Femur (tissue), 1 donor: Measurements from ENCODE around the gene TMEM63A.

ENCODE experiments used
- DNase-seq: peaks from one replicate; pipeline ENCODE4 v3.0.0-alpha.2; 2017

TMEM63A gene

DNA sequence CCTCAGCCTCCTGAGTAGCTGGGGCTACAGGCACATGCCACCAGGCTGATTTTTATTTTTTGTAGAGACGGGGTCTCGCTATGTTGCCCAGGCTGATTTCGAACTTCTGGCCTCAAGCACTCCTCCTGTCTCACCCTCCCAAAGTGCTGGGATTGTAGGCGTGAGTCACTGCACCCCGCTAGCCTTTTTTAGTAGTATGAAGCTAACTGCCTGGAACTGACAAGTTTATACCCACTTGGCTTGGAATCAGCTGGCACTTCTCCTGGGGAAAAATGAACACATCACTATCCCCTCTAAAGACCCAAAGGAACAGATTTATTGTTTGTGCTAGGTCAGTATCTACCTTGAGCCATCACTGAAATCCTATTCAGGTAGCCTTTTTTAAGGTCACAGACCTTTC, 19.0 kb downstream of the TMEM63A start:
- no peak for DNase-seq

DNA sequence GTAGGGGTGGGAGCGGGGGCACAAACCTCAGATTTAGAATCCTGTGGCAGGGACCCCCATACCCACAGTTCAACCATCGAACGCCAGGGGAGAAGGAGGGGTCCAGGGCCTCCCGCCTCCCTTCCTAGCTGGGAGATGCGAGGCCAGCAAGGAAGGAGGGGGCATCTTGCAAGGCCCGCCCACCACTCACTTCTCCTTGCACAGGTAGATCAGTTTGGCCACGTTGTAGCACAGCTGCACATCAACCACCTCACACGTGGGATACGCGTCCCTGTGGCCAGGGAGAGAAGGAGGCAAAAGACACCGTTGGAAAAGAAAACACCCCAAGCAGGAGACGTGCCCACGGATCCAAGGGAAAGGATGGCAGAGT, 19.6 kb downstream of the TMEM63A start:
- DNase-seq = no peak

DNA sequence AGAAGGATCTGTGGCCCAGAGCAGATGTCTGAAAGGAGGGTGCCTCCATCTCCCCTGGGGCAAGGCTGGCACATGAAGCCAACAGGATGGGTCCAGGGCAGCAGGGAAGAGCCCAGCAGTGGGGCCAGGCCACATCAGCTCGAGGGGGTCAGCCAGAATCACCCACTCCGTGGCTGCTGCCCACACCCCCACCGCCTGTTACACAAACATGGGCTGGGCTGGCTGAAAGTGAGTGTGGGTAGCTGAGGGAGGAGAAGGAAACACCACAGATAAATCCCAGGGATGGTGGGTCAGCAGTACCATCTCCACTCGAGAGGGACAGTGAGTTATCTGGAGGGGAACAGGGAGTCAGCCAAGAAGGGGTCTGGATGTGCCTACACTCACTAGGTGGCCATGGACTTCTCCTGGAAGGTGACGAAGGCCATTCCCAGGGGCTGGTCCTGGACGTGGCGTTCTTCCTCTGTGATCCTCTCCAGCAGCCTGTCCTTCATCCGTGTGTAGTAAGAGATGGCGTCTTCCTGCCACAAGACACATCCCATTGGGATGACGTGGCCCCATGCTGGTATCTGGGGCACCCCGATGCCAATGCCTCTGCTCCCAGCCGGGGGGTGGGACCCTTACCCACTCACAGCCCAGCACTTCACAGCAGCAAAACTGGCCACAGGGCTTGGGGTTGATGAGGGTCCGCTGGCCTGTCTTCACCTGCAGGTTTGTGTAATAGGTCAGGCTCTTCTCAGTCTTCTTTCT, 20.2 kb downstream of the TMEM63A start:
- DNase-seq = no peak

DNA sequence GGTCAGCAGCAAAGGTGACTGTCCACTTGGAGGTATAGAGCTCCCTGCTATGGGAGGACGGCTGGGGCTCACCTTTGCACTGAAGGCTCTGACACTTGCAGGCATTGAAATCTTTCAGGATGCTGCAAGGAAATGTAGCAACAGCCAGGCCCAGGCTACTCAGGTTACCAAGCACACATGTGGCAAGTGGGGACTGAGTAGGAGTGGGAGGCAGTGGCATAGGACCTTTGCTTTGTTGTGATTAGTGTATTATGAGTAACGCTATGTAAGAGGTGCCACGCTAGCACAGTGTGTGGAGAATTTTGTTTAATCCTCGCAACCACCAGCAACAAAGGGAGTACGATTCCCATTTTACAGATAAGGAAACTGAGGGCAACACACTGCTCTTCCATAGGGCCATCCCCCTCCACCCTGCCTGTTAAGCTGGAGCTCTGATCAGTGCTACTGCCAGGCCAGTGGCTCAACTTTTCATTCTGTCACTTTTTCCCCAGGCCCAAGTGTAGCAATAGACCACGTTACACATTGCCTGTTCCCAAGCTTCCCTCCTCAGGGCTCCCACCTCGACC, 21.2 kb downstream of the TMEM63A start:
- DNase-seq = no peak

DNA sequence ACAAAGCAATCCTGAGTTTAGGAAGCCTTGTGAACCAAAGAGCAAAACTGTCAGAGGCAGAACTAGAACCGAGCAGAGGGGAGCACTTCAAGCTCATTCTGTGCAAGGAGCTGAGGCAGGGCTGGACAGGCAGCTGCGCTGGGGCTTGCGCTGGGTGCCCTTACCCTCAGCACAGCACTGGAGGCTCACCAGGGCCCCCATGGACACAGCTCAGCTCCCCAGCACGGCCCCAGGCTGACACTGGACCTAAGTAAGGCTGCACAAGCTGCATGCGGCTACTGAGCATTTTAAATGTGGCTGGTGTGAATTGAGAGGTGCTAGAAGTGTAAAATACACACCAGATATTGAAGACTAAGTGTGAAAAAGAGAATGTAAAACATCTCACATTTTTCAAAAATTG, 22.1 kb downstream of the TMEM63A start:
- DNase-seq = no peak

DNA sequence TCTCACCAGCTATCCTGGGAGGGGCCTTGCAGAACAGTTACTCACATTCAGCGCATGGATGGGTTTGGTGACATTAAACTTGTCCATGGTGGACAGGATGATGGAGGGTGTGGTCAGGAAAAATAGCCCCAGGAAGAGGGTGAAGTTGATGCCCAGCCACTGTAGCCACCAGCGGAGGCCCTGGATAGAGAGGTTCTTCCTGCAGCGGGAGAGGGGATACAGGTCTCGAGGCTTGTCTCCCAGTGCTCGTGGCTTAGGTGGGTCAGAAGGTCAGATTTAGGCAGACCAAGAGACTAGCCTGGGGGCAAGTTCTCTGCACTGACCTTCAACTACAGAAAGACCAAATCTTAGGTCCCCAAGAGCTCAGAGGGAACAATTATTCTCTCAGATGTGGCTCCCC, 23.0 kb downstream of the TMEM63A start:
- no peak for DNase-seq

DNA sequence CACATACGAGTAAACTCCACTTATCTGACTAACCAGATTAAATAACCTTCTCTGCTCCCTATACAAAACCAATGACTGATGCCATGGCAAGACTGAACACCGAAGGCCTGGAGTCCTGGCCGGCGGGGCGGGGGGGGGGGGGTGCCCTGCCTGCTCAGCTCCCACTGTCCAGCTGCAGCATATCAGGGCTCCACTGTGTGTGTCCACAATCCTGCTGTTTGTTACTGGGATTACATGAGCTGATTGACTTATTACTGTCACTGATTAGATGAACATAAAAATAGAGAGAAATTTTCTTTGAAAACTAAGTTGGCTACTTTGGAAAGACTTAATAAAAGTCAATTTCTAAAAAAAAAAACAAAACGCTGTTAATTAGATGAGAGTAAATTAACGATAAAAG, 24.9 kb downstream of the TMEM63A start:
- DNase-seq = no peak

DNA sequence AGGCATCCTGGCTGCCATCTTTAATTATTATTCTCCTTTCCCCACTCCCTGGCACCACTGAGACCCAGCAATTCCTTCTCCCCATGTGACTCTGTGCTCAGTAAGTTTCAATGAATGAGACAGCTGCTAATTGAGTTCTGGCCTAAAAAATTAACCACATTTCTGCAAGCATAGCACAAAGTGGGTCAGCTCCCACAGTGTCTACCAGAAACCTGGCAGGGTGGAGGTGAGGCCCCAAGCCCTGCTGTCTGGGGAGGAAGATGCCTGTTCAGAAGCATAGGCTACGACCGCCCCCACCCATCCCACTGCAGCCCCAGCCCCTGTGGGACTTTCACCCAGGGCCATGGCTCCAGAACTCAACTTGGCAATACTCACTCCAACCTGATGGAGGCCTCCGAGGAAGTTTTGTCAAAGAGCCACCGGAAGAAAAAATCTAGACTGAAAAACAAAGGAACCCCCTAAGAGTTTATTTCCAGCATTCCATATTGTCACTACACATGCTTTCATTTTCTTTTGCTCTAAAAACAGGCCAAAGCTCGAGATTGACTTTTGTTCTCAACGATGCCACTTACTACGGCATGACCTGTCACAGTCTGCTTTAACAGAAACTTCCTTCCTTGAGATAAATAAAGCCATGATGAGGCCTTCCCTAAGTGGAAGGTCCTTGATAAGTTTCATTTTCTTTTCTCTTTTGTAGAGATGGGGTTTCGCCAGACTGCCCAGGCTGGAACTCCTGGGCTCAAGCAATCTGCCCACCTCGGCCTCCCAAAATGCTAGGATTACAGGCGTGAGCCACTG, 26.5 kb downstream of the TMEM63A start:
- no peak for DNase-seq

DNA sequence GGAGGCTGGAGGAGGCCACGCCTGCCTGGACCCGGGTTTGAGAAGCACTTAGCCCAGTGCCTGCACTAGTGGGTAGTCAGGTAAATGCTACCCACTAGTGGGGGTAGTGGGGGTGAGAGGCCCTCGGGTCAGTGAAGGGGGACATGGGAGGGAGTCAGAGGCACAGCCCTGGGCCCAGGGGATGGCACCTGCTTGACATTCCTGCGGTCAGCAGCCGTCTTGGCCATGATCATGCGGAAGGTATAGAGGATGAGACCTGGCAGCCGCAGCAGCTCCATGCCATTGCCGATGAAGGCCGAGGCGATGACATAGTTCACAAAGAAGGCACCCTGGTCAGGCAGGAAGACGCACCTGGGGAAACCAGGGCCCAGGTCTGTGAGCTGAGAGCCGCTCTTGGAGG, 28.7 kb downstream of the TMEM63A start:
- DNase-seq = no peak

DNA sequence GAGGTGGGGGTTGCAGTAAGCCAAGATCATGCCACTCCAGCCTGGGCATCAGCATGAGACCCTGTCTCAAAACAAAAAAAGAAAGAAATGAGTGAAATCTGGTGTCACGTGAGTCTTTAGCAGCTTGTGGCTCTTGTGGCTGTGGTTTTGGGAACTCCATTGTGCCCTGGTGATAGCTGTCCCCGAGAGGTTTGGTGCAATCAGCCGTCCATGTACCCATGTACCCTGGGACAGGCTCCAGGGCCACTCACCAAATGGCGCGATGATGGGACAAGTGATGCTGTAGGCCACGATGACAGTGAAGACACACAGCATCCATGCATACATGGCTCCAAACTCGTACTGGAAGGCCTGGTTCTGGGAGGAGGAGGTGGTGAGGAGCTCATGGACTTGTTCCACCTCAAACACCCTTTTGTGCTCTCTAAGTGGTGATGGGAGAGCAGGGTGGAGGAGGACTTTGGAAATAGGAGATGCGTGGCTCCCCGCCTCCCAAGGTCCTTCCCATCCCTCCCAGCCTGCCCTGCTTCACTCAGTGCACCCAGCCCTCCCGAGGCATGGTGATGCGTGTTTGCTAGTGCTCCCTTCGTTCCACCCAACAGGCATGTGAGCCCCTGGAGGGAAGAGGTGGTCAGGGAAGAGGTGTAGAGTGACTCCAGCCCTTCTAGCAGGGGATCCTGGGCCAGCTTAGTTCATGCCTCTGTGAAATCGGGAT, 29.6 kb downstream of the TMEM63A start:
- DNase-seq = no peak

DNA sequence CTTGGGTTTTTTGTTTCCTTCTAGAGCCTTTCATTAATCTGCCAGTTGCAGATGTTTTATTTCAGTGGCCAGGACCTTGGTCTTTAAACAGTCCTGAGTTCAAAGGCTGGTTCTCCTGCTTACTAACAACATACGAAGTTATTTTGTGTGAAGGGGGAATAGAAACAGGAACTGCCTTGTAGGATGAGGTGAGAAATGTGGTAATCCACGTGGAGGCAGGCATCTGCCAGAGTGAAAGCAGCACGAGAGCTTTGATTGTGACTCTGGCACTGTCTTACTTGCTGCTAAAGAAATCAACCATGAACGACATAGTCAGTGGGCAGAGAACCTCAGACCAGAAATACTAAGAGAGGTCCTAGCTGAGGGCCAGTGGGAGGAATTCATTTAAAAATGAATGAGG, 30.4 kb downstream of the TMEM63A start:
- no peak for DNase-seq

DNA sequence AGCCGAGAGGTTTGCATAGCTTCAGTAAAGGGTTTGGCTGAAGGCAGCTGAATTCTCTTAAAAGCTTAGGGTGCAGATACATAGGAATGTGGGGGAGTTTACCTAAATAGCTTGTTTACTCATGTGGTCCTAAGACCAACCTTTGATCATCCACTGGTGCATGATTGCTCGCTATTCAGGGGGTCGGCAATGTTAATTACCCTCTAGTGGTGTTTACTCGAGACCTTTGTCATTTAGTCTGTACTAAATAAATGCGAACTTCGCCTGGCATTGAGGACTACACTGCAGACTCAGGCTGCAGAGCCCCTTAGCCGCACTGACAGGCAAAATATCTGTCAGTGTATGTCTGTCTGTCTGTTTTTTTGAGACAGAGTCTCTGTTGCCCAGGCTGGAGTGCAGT, 31.8 kb downstream of the TMEM63A start:
- DNase-seq = no peak

DNA sequence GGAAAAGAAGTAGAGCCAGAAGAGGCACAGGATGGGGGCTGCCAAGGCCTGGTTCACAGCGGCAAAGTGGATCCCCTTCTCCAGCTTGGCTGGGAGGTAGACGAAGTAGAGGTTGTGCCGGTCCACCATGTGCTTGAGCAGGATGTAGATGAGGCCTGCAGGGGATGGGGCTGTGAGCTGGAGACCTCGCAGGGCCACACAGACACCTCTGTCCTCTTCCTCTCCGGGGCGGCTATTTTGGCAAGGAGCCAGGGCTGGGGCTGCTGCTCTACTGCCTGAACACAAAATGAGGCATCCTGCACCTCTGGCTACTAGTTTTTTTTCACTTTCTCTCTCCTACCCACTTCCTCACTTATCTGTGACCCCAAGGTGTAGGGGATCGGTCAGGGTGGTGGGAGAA, 32.3 kb downstream of the TMEM63A start:
- DNase-seq = no peak

DNA sequence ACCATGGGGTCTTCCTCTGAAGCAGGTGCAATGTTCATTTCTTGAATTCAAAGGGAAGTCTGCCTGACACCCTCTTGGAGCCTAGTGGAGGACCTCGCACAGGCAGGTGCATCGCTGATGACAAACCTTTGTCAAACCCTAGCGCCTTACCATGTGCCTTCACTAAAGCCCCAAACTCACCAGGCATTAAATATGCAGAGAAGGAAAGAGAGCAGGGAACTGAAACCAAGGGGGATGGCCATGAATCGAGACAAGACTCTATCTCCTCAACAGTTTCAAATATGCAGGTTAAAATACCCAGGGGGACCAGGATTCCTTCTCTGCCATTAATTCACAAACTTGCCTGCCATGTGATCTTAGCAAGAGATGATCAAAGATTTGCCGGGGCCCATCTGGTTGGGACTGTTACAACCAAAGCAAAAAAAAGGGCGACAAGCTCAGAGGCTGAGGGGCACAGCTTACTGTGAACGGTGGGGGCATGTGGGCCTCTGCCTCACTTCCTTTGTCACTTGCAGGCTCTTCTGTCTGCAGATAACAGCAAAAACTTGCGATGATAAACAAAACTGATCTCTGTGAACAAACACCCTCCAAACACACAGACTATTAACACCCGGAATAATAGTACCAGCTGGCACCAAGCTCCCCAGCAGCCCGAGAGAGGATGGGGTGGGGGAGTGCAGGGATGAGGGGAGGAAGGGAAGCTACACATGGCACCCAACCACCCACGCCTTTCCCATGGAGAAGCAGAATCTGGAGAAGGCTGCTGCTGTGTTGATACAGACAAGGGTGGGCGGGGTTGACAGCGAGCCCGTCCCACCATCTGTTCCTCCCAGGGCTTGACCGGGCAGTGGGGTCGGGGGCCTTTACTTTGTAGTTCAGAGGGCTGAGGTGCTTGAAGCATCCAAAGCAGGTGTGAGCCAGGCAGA, 33.9 kb downstream of the TMEM63A start:
- DNase-seq = no peak

DNA sequence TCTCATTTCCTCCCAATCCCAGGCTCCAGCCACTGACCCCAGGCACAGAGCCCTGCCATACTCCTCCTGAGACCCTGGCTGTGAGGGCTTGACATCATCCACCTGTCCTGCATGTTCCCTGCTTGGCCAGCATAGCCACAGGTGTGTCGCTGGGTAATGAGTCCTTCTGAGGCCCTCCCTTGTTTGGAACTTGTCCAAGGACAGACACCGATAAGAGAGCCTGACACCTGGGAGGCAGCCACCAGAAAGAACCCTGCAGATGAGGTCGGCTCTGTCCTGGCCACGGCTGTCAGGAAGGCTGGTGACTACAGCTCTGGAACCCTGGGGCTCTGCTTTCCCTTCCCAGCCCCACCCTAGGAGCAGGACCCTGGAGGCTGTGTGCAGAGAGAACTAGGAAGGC, 34.6 kb downstream of the TMEM63A start:
- DNase-seq = no peak

DNA sequence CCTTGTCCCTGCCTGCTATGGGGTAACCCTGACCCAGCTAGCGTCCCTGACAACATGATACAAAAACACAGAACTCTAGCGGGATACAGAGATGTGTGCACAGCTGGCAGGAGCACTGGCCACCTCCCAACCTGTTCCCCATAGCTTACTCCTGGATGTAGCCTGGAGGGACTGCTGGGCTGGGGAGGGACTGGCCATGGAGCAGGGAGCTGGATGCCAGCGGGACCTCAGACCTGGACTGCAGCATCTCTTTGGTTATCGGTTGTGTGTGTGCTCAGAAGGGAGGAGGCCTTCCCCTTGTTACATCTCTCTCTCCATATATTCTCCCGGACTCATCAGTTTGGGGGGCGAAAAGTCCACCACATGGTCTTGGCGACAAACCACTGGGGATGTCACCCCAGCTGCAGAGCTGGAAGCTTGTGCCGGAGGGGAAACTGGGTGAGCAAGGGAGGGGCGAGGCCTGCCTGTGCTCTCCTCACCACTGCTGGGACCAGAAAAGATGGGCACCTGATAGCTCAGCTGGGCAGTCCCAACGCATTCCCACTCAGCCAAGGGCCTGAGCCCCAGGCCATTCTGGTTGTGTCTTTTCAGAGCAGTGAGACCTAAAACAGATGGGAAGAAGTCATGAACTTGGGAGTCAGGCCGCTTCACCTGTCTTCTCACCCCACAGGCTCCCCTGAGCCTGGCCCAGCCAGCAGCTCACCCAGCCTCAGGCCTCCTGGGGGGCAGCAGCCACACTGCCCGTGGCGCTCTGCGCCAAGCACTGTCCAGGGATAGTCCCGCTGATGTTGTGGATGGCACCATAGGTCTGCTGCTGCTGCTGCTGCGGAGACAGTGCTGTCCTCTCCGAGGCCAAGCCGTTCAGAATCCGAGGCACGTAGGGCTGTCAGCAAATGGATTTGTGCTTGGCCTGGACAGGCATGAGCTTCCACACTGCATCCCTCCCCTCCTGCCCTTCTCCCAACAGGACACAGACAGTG, 35.6 kb downstream of the TMEM63A start:
- no peak for DNase-seq

DNA sequence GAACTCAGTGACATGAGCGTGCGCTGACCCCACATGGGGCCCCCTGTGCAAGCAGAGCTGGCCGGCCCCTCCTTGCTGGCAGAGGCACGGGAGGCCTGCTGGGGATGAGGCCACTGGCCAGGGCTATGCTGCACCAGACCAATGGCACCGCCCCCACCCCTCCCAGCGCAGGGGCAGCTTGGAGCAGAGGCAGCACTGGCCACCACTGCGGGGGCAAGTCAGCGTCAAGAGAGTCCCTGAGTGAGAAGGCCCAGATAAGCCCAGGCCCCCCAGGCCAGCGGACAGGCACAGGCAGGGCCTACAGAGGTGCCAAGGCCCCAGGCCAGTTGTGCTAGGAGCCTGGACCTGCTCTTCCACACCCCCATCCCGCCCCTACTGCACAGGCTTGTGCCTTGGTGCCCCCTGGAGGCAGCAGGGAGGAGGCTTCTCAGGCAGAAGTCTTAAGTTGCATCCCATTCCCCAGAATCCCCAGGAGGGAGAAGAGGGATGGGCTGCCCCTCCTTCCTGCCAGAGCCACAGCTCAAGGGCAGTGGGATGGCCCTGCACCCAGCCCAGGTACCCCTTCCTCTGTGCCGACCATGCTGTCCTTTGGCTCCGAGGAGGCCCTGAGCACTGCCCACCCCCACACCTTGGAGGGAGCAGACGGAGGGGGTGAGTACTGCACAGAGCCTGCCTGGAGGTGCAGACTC, 36.5 kb downstream of the TMEM63A start:
- DNase-seq = peak; percentile 85

DNA sequence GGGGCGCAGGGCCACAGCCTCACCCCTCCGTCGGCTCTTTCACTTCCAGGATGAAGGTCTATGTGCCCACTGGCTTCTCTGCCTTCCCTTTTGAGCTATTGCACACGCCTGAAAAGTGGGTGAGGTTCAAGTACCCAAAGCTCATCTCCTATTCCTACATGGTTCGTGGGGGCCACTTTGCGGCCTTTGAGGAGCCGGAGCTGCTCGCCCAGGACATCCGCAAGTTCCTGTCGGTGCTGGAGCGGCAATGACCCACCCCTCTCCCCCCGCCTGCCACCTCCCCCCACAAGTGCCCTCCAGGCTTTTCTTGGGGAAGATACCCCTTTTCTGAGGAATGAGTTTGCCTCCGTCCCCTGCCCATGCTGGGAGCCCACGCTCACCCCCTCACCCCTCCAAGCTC, 37.1 kb downstream of the TMEM63A start:
- DNase-seq = no peak

DNA sequence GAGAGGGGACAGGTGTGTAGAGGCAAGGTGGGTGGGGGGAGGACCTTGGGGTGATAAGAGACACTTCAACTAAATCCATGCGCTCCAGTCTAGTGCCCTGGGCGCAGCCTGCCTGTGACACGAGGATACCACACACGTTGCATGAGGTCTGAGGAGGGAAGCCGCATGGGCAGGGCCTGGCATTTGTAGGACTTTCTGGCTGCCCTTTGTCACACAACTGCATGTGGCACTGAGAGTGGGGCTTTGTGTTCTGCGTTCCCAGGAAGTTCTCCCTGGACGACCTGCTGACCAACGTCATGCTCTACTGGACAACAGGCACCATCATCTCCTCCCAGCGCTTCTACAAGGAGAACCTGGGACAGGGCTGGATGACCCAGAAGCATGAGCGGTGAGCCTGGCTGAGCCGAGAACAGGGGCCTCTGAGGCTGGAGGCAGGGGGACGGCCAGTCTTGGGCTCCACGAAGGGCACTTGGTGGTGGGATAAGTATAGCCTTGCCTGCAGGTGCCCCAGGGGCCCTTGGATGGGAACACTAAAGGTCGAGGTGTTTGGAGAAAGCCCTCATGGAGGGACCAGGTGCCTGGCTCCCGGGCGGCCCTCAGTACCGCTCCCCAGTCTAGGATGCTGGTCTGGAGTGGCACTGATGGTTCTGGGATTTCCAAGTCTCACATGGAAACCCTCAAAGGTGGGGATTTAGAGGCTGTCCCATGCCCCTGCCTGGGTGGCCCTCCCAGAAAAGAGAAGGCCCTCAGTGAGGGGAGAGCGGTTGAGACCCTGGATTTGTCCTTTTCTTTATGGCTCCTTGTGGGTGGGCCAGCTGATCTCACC, 37.7 kb downstream of the TMEM63A start:
- no peak for DNase-seq

DNA sequence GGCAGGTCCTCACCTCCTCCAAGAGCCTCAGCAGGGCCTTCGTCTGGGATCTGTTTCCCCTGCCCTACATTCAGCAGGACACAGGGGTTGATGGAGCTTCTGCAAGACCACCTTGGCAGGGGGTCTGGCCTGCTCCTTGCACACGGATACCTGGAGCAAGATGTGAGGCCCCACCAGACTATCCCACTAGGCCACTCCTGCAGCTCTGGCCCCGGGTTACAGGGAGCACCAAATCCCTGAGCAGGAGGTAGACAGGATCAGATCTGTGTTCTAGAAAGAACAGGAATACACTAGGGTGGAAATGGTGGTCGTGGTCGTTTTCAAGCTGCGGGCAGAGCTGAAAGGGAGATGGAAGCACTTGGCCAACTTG, 38.8 kb downstream of the TMEM63A start:
- DNase-seq = no peak
